ENCODE measurements around the gene DAAM2. TPM values are rescaled to one million over a fixed set of nuclear protein-coding genes. Genes with fewer than 3 reads are reported as not detected.

DAAM2 gene
- 0.09 TPM in 1 of 2 replicates, not detected in the other for total RNA-seq (2014; rRNA removed; shearing (Covaris generic))
- total RNA-seq (2022) = 0.41 and 1.1 TPM in 2 replicates
- percentile 18 among the genes with signal in this experiment for Bru-seq, nascent RNA
- BruChase-seq, experiment 1, labeled RNA remaining after a 6-hour chase = percentile 13 among the genes with signal in this experiment
- percentile 13 among the genes with signal in this experiment for BruChase-seq, experiment 2, labeled RNA remaining after a 2-hour chase
- long read RNA-seq = 0 reads

GRCh38 chr6:39791850-39792539, at the start of gene DAAM2:
TSS of gene DAAM2 (plus strand) at chr6:39792376. CDS start at chr6:39856303, 63,927 bp downstream.
- no peak within 1 kb of the TSS for H3K4me2 ChIP-seq (ENCODE audit: low read length)
- H3K4me3 ChIP-seq (ENCODE audit: low read depth, low read length, poor library complexity, severe bottlenecking) = no peak within 1 kb of the TSS
- H3K36me3 ChIP-seq (ENCODE audit: insufficient read depth, low read length) = no peaks in the 10 kb centered on the region
- peaks cover 7% of the 10 kb centered on the region for H3K4me1 ChIP-seq (ENCODE audit: insufficient read depth, low read length, poor library complexity, severe bottlenecking)
- BruUV-seq (replicated peaks) = no TSS peak
- no peaks in the 10 kb centered on the region for H3K9me3 ChIP-seq (ENCODE audit: low read length)
- H2AFZ ChIP-seq (ENCODE audit: low read length) = no peak within 1 kb of the TSS
- DNase-seq (ENCODE audit: low spot score) = no peak
- ChIA-PET POLR2A (no interaction called here), CTCF (ENCODE audit: unreplicated experiment) (interaction anchor here (0.6 kb wide), 1 partner anchor 91 kb away, joined by 3 read pairs; no protein-coding TSS in a partner anchor)
- H3K9me2 ChIP-seq (ENCODE audit: insufficient read depth, low read length) = no peaks in the 10 kb centered on the region
- no peaks in the 10 kb centered on the region for H3K79me2 ChIP-seq (ENCODE audit: insufficient read depth, low read depth, low read length)
- H3K27ac ChIP-seq (ENCODE audit: low read depth, low read length, poor library complexity, severe bottlenecking) = no peak within 1 kb of the TSS
- H4K20me1 ChIP-seq (ENCODE audit: insufficient read depth, low read length) = no peaks in the 10 kb centered on the region
- TF ChIP-seq EZH2phosphoT487 (IDR thresholded peaks at IDR 0.05; ENCODE audit: borderline replicate concordance, low read depth, low read length) = no peak
- no peak for TF ChIP-seq CTCF (conservative IDR thresholded peaks at IDR 0.05; ENCODE audit: low read length)
- intact Hi-C loops (cut with micrococcal nuclease; ENCODE audit: unreplicated experiment) = loop anchor here (1.0 kb wide), 1 partner anchor 100 kb away; no protein-coding TSS in a partner anchor

DNA sequence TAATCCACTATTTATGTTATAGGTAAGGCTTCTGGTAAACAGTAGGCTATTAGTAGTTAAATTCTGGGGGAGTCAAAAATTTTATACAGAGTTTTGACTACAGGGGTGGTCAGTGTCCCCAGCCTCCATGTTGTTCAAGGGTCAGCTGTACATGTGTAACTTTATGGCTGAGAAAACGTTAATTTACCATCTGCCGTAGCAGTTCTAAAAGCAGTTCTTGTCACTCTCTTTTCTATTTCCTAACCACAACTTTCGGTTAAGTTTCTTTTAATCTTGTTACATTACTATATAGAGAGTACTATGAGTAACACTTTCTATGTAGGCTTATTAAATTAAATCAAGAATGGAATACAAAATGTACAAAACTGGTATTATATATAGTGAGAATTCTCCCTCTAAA, 45.4 kb upstream of the DAAM2 start:
- no peak for TF ChIP-seq EZH2phosphoT487 (IDR thresholded peaks at IDR 0.05; ENCODE audit: borderline replicate concordance, low read depth, low read length)
- no peak for TF ChIP-seq CTCF (conservative IDR thresholded peaks at IDR 0.05; ENCODE audit: low read length)
- DNase-seq (ENCODE audit: low spot score) = no peak
- Histone ChIP-seq H3K4me2 (ENCODE audit: low read length) (no peak overlapping the region), H3K36me3 (ENCODE audit: insufficient read depth, low read length) (no peaks in the 10 kb centered on the region), H4K20me1 (ENCODE audit: insufficient read depth, low read length) (no peaks in the 10 kb centered on the region), H3K27ac (ENCODE audit: low read depth, low read length, poor library complexity, severe bottlenecking) (no peak overlapping the region), H3K79me2 (ENCODE audit: insufficient read depth, low read depth, low read length) (no peaks in the 10 kb centered on the region), H3K4me1 (ENCODE audit: insufficient read depth, low read length, poor library complexity, severe bottlenecking) (no peaks in the 10 kb centered on the region), H2AFZ (ENCODE audit: low read length) (no peak overlapping the region), H3K9me2 (ENCODE audit: insufficient read depth, low read length) (no peaks in the 10 kb centered on the region), H3K4me3 (ENCODE audit: low read depth, low read length, poor library complexity, severe bottlenecking) (no peak overlapping the region), H3K9me3 (ENCODE audit: low read length) (no peaks in the 10 kb centered on the region)
- no TSS peak for BruUV-seq (replicated peaks)
- ChIA-PET POLR2A (interaction anchor here (0.7 kb wide), 1 partner anchor 749 kb away, joined by 3 read pairs; no protein-coding TSS in a partner anchor), CTCF (ENCODE audit: unreplicated experiment) (no interaction called here)
- intact Hi-C loops (cut with micrococcal nuclease; ENCODE audit: unreplicated experiment) = no loop called here

Data from OCI-LY7 (cell line).